ENCODE measurements around the gene MARCHF3.
"Not testable (repeated sequence)": the region's sequence is repeated elsewhere in the genome, so short reads cannot be mapped to it uniquely, and the experiment has no call there.

The MARCHF3 gene

DNA sequence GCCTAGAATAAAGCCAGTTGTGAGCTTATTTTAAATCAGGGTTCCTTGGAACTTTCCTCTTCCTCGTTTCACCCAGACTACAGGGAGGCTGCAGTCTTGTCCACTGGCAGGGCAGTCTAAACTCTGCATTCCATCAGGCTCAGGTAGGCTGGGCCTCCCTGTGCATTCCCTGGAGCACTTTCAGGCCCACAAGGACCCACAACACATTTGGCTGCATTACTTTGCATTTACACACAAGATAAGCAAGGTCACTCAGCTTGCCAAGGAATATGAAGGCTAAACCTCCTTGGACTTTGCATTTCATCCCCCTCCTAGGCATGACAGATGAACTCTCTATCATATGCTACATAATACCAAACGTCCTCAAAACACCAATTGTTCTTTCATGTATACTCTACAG is 104.2 kb downstream of the MARCHF3 start:
- DNase-seq, result no peak
- H3K27me3 Mint-ChIP-seq, result no peaks in the 10 kb centered on the region
- H3K4me3 Mint-ChIP-seq, result no peak overlapping the region
- H3K27ac Mint-ChIP-seq, result no peak overlapping the region
- no peaks in the 10 kb centered on the region for H3K9me3 Mint-ChIP-seq
- no peaks in the 10 kb centered on the region for H3K36me3 Mint-ChIP-seq
- CTCF ChIA-PET, result interaction anchor here (0.9 kb wide), 1 partner anchor 13 kb away, joined by 4 read pairs; no protein-coding TSS in a partner anchor
- no peaks in the 10 kb centered on the region for H3K4me1 Mint-ChIP-seq

DNA sequence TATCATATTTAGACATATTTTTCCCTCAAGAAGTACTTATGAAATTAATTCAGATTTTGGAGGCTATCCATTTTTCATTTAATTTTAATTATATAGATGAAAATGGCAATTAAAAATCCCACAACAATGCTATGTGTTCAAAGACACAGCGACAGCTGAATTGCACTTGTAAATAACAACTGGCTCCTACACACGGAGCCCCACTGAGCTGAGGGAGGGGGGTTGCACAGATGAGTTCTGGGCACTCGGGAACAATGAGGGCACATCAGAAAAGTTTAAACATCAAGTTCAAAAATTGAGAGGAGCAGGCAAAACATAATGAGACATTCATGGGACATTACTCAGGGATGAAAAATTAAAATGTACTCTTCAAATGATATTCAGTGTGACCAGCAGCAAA is 104.9 kb downstream of the MARCHF3 start:
- H3K9me3 Mint-ChIP-seq, result no peaks in the 10 kb centered on the region
- CTCF ChIA-PET, result no interaction called here
- no peak overlapping the region for H3K4me3 Mint-ChIP-seq
- H3K27ac Mint-ChIP-seq, result no peak overlapping the region
- DNase-seq, result no peak
- H3K4me1 Mint-ChIP-seq, result no peaks in the 10 kb centered on the region
- no peaks in the 10 kb centered on the region for H3K27me3 Mint-ChIP-seq
- H3K36me3 Mint-ChIP-seq, result no peaks in the 10 kb centered on the region

DNA sequence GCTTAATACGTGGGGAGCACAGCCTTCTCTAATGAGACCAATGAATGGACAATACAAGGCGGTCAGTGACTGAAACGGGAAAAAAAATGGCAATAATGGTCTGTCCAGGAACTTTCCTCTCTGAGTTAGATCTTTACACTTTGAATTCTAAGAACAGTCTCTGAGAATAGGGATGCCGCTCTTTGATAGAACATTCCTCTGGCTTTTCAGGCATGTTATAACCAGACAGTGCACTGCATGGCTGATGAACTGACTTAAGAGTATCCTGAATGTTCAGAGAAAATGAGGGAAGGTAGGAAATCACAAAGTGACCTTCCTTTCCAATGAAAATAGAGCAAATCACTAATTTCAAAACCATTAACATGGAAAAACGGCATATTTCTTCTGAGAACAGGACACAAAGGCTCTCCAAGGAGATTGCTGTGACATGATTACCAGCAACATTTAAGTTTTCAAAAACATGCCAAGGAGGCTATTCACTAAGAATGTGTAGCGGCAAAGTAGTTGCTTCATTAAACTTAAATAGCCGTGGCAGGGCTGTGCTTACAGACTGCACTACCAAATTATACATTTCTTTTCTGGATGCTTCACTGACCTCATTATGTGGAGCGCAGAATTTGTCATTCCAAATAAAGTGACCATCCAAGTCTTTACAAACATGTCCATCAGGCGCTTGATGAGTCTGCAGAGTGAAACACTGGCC is 105.9 kb downstream of the MARCHF3 start:
- no peak overlapping the region for H3K4me3 Mint-ChIP-seq
- no peaks in the 10 kb centered on the region for H3K27me3 Mint-ChIP-seq
- no peaks in the 10 kb centered on the region for H3K4me1 Mint-ChIP-seq
- H3K9me3 Mint-ChIP-seq, result no peaks in the 10 kb centered on the region
- CTCF ChIA-PET, result no interaction called here
- DNase-seq, result no peak
- no peaks in the 10 kb centered on the region for H3K36me3 Mint-ChIP-seq
- H3K27ac Mint-ChIP-seq, result no peak overlapping the region

DNA sequence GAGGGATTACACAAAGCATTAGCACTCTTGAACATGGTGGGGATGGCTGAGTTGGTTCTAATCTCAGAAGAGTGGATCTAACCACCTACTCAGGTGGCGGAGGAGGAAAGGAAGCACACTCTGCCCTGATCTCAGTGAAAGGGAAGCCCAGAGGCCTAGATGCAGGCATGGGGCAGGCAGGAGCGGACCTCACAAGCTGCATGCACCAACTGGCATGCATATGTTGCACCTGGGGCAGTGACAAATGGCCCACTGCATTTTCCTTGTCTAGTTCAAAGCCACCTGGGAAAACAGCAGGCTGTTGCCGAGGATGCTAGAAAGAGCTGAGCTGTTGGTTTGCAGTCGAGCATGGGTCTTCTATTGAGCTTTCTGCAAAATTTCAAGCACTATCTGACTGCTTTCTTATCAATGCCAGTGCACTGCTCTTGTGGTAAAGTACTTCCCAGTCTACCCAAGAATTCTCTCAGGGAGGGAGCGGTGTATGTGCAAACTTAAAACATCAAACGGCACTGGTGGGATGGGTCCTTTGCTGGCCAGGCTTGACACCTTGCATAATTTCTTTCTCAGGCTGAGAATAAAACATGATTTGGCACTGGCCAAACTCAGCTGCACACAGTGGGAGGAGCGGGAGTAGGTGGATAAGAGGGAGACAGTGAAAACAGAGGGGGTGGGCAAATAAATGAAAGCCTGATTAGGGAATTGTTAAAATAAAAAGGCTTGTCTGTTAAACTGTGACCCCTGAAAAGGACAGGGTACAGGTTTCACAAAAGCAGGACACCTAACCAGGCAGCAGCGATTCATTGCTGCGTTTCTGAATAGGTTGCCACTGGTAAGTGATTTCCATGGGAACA is 108.9 kb downstream of the MARCHF3 start:
- Mint-ChIP-seq H3K27me3 (no peaks in the 10 kb centered on the region), H3K4me1 (no peaks in the 10 kb centered on the region), H3K36me3 (no peaks in the 10 kb centered on the region), H3K27ac (no peak overlapping the region), H3K9me3 (no peaks in the 10 kb centered on the region), H3K4me3 (no peak overlapping the region)
- CTCF ChIA-PET, result interaction anchor here (0.9 kb wide), 1 partner anchor 30 kb away, joined by 3 read pairs; no protein-coding TSS in a partner anchor
- no peak for DNase-seq

DNA sequence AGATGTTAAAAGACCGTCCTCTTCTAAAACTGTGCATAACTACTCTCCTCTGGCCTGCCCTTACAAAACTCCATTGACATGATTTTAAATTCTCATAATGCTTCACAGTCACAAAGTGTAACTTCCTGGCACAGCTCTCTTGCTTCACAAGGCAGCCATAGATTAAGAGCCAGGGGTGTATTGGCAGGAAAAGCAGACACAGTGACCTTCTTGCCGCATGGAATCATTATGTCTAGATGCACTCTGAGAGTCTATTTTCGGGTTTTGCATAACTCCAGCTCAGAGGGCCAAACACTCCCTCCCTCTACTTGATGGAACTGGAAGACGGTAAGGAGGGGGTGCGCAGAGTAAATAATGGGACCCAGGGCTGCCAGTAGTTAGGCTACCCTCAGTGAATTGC is 110.1 kb downstream of the MARCHF3 start:
- Mint-ChIP-seq H3K9me3 (no peaks in the 10 kb centered on the region), H3K36me3 (no peaks in the 10 kb centered on the region), H3K4me1 (no peaks in the 10 kb centered on the region), H3K27me3 (no peaks in the 10 kb centered on the region), H3K4me3 (no peak overlapping the region), H3K27ac (no peak overlapping the region)
- CTCF ChIA-PET, result interaction anchor here (0.9 kb wide), 1 partner anchor 31 kb away, joined by 3 read pairs; no protein-coding TSS in a partner anchor
- no peak for DNase-seq

DNA sequence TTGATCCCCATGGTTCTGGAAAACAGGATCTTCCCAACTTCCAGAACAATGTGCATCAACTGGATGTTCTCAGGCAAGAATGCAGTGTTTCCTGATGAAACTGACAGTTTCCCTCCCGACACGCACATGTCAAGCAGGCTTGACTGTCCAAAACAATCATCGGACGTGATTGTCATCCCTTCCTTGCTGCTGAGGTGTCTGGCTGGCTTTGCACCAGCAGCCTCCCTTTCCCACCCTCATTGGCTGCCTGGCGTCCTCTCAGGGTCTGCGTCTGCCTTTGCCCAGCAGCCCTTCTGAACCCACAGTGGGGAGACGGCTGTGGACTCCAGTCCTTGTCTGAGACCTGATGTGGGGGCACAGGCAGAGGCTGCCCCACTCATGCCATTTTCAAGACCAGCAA is 110.8 kb downstream of the MARCHF3 start:
- CTCF ChIA-PET, result no interaction called here
- H3K4me3 Mint-ChIP-seq, result no peak overlapping the region
- no peaks in the 10 kb centered on the region for H3K27me3 Mint-ChIP-seq
- H3K9me3 Mint-ChIP-seq, result no peaks in the 10 kb centered on the region
- no peak overlapping the region for H3K27ac Mint-ChIP-seq
- no peaks in the 10 kb centered on the region for H3K4me1 Mint-ChIP-seq
- H3K36me3 Mint-ChIP-seq, result peaks cover 2% of the 10 kb centered on the region
- DNase-seq, result no peak

DNA sequence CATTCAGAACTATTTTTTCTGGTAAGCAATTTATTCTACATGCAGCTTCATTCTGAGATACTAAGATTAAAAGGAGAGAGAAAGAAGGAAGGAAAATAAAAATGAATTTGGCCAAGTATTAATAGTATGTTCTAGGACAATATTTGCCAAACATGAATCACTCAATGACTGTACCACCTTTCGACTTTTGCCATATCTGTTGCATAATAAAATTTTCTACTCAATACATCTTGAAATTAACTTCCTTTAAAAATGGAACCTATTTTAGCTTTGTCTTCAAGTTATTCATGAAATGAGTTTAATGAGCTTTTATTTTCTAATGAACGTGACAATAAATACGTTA is 111.8 kb downstream of the MARCHF3 start:
- Mint-ChIP-seq H3K4me3 (no peak overlapping the region), H3K27me3 (no peaks in the 10 kb centered on the region), H3K9me3 (no peaks in the 10 kb centered on the region), H3K27ac (no peak overlapping the region), H3K4me1 (no peaks in the 10 kb centered on the region), H3K36me3 (peaks cover 2% of the 10 kb centered on the region)
- no peak for DNase-seq
- CTCF ChIA-PET, result no interaction called here

DNA sequence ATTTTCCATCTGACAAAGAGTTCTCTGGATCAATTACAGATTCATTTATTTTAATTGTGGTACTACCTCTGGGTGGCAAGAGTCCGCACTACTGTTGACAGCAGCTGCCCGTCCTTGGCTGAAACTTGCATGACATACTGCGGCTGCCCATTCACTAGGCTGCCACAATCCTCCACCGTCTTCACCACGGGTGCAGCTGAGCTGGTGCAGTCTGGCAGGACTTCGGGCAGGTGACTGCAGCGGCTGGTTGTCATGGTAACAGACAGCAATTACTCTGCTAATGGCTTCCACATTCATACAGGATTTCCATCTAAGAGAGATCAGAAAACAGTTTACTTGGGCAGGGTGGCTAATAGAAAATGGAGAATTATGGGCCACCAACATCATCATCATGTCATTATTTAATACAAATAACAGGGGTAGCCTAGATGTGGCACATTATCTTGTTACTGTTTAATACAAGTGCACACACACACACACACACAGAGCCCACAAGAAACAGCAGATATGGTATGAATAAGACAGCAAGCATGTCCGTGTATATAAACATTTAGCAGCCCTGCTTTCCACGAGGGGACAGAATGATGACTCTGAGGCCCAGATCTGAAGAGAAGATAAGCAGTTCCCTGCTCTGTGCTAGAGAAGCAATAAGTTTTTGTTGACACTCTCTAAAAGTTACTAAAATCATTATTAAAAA is 112.3 kb downstream of the MARCHF3 start:
- no peak overlapping the region for H3K4me3 Mint-ChIP-seq
- no peak for DNase-seq
- no peaks in the 10 kb centered on the region for H3K27me3 Mint-ChIP-seq
- no peak overlapping the region for H3K27ac Mint-ChIP-seq
- CTCF ChIA-PET, result no interaction called here
- no peaks in the 10 kb centered on the region for H3K9me3 Mint-ChIP-seq
- peaks cover 2% of the 10 kb centered on the region for H3K36me3 Mint-ChIP-seq
- no peaks in the 10 kb centered on the region for H3K4me1 Mint-ChIP-seq

DNA sequence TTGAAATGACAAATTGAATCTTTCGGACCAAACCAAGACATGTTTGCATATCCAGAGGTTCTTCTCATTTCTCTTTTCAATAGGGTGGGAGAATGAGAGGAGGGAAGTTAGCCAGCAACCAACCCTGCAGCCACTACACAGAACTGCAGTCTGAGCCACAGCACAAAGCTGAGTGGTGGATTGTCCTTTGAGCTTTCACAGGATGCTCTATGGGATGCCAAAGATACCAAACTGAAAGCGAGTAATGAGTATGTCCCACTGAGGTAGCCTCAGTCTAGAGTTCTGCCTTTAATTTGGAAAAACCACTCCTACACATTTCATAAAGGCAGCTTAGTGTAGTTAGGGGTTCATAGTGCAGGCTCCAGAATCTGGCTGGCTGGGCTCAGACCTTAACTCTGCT is 114.9 kb downstream of the MARCHF3 start:
- Mint-ChIP-seq H3K9me3 (peaks cover 7% of the 10 kb centered on the region), H3K27ac (no peak overlapping the region), H3K4me1 (no peaks in the 10 kb centered on the region), H3K36me3 (peaks cover 8% of the 10 kb centered on the region), H3K27me3 (no peaks in the 10 kb centered on the region), H3K4me3 (no peak overlapping the region)
- CTCF ChIA-PET, result no interaction called here
- no peak for DNase-seq

DNA sequence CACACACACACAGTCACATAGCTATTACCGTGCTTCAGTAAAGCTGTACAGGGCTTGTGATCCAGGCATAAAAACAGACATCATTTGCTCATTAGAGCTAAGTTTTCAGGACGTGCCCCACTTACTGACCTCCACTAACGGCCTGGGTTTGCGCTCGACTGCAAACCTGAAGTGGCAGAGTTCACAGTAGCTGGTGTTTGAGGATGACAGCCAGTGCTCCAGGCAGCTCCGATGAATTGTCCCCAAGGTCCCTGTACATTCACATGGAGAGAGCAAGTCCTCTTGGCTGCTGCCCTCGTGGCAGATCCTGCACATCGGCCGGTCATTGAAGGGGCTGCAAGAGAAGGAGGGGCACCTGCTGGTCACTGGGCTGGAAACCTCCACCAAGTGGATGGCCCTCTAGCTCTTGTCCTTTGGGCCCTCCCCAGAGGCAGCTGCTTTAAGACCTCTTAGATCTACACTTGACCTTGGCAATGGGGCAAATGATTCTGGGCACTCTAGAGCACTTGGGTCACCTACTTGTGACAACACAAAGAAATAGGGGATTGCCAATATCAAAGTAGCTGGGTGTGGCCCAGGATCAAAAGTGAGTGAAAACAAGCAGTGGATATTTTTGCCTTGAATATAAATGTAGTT is 115.4 kb downstream of the MARCHF3 start:
- Mint-ChIP-seq H3K4me3 (no peak overlapping the region), H3K27me3 (no peaks in the 10 kb centered on the region), H3K27ac (no peak overlapping the region), H3K4me1 (no peaks in the 10 kb centered on the region), H3K36me3 (peaks cover 8% of the 10 kb centered on the region), H3K9me3 (peaks cover 9% of the 10 kb centered on the region)
- CTCF ChIA-PET, result no interaction called here
- DNase-seq, result no peak

DNA sequence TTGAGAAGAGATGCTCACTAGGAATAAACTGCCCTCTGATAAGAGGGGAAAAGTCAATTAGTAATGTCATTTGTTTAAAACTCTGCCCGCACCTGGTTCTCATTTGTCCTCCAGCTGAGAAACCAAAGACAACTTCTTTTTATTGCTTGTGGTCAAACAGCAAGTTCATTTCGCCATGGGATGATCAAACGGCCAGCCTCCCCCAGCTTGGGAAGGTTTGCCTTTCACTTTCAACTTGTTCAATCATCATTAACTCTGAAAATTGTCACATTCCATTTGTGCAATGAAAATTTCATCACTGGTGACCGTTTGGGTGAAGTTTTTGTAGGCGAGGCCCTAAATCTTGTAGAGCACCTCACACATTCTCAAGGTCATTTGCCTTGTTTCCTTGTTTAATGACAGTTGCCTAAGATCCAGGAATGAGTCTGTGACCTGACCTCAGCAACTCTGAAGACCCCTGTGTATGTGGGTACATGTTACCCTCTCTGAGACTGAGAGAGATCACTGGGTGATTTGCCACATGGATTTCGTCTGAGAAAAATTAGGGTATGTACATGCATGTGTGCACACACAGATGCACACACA is 117.7 kb downstream of the MARCHF3 start:
- peaks cover 14% of the 10 kb centered on the region for H3K9me3 Mint-ChIP-seq
- no peak overlapping the region for H3K27ac Mint-ChIP-seq
- no peaks in the 10 kb centered on the region for H3K27me3 Mint-ChIP-seq
- H3K36me3 Mint-ChIP-seq, result peaks cover 9% of the 10 kb centered on the region
- DNase-seq, result no peak
- no peaks in the 10 kb centered on the region for H3K4me1 Mint-ChIP-seq
- H3K4me3 Mint-ChIP-seq, result no peak overlapping the region
- CTCF ChIA-PET, result interaction anchor here (1.5 kb wide), 1 partner anchor 14 kb away, joined by 4 read pairs; no protein-coding TSS in a partner anchor

DNA sequence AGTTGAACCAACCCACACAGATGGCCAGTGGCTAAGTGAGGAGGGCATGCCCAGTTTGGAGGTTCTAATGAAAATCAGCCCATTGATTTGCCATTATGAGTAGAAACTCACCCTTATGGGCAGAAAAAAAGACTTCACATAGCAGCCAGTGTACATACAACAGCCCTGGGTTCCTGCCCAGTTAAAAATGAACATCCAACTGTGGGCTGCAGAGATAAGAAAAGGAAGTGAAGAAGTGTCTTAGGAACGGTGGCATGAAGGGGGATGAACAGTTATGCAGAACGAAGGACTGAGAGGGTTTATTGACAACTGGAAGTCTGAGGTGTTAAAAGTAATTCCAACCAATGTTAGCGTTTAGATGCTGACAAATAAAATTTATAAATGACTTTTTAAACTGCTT is 118.4 kb downstream of the MARCHF3 start:
- Mint-ChIP-seq H3K27ac (no peak overlapping the region), H3K9me3 (peaks cover 14% of the 10 kb centered on the region), H3K36me3 (peaks cover 9% of the 10 kb centered on the region), H3K4me1 (no peaks in the 10 kb centered on the region), H3K4me3 (no peak overlapping the region), H3K27me3 (no peaks in the 10 kb centered on the region)
- CTCF ChIA-PET, result interaction anchor here (1.5 kb wide), 1 partner anchor 15 kb away, joined by 4 read pairs; no protein-coding TSS in a partner anchor
- DNase-seq, result no peak

DNA sequence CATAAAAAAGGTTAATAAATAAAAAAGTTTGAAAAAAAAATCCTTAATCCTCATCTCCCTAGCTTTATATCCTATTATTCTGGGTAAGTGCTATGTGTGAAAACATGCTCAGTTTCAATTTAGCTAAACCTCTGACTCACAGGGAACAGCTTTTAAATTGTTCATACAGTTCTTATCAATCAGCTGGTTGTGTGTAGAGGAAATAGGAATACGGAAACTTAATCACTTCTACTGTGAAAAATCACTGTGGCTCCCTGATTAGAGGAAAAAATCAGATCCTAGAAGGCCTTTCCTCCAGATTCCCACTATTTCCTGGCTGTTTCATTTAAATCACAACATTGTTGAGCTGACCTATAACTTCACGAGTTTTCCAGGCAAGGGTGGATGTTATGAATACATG is 120.5 kb downstream of the MARCHF3 start:
- H3K4me3 Mint-ChIP-seq, result no peak overlapping the region
- peaks cover 9% of the 10 kb centered on the region for H3K36me3 Mint-ChIP-seq
- DNase-seq, result no peak
- H3K4me1 Mint-ChIP-seq, result no peaks in the 10 kb centered on the region
- CTCF ChIA-PET, result interaction anchor here (0.6 kb wide), 1 partner anchor 27 kb away, joined by 3 read pairs; no protein-coding TSS in a partner anchor
- H3K27me3 Mint-ChIP-seq, result no peaks in the 10 kb centered on the region
- peaks cover 14% of the 10 kb centered on the region for H3K9me3 Mint-ChIP-seq
- no peak overlapping the region for H3K27ac Mint-ChIP-seq

DNA sequence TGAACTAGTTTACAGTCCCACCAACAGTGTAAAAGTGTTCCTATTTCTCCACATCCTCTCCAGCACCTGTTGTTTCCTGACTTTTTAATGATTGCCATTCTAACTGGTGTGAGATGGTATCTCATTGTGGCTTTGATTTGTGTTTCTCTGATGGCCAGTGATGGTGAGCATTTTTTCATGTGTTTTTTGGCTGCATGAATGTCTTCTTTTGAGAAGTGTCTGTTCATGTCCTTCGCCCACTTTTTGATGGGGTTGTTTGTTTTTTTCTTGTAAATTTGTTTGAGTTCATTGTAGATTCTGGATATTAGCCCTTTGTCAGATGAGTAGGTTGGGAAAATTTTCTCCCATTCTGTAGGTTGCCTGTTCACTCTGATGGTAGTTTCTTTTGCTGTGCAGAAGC is 126.0 kb downstream of the MARCHF3 start:
- CTCF ChIA-PET, H3K4me3 Mint-ChIP-seq, DNase-seq, H3K36me3 Mint-ChIP-seq, H3K27me3 Mint-ChIP-seq, H3K27ac Mint-ChIP-seq, H3K4me1 Mint-ChIP-seq, H3K9me3 Mint-ChIP-seq: not testable (repeated sequence)

Measured in activated naive CD4-positive, alpha-beta T cell treated with anti-CD3 and anti-CD28 coated beads, Interleukin-2, amount 10 ng/mL, durations not matched to agents 7 days and 5 days (primary cell).